CD4-positive, alpha-beta T cell treated with Interleukin-15 for 1 hour (primary cell): ENCODE data around the gene TANC1.

ENCODE experiments used
- DNase-seq: peaks from one replicate; pipeline ENCODE4 v3.0.0-alpha.2; 2020

TANC1 gene

GRCh38 chr2:159066541-159067156, 98.2 kb downstream of the TANC1 start:
- DNase-seq = no peak

DNA sequence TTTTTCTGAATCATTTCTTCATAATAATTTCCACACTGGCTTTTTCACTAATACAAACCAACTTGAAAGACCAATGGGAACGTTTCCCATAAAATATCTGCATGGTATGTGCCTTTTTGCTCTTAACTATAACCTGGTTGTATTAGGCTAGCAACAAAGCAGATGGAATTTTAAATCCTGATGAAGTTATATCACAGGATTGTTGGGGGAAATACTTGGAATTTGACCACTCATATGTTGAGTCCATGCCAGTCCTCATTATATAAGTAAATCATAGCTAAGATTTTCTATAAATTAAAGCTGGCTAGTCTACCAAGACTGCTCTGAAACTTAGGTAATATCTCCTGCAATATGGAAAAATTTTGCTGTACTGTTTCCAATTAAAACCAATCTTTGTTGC, 99.5 kb downstream of the TANC1 start:
- DNase-seq = no peak

- DNase-seq = no peak
Observed at GRCh38 chr2:159069229-159069628, 100.8 kb downstream of the TANC1 start.

GRCh38 chr2:159070235-159070634, 101.8 kb downstream of the TANC1 start:
- DNase-seq = no peak

- no peak for DNase-seq
Observed at GRCh38 chr2:159071190-159071915, 102.9 kb downstream of the TANC1 start.

- no peak for DNase-seq
Observed at GRCh38 chr2:159072795-159073194, 104.4 kb downstream of the TANC1 start.

- DNase-seq = no peak
Observed at GRCh38 chr2:159073256-159073655, 104.8 kb downstream of the TANC1 start.

- no peak for DNase-seq
Observed at GRCh38 chr2:159074605-159075004, 106.2 kb downstream of the TANC1 start.

GRCh38 chr2:159075727-159076126, 107.3 kb downstream of the TANC1 start:
- DNase-seq = no peak

DNA sequence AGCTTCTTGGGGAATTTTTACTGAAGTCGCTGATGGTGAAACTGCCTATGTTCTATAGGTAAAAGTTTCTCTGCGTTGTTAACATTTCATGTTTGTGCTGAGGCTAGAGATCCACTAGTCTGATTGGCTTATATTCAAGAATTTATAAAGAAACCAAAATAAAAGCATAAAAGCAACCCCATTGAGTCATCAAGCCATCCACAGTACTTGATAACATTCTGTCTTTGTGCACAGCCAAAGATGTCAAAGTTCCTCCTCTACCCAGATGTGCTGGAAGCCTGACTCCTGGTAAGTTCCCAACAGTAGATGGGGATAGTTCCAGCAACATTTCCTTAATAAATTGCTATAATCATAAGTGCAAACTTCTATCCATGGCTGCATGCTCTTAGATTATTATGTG, 107.8 kb downstream of the TANC1 start:
- no peak for DNase-seq

DNA sequence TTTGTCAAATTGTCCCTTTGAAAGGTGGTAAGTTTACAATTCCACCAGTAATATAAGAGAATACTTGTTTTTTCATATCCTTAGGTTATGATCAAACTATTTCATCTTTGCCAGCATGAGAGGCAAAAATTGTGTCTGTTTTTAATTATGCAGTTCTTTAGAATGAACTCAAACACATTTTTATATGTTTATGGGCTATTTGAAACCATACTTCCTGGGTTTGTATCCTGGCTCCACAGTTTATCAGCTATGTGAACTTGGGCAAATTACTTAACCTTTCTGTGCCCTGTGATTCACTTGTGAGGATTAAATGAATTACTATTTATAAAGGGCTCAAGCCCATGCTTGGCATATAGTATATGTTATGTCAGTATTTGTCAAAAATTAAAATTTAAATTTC, 109.4 kb downstream of the TANC1 start:
- DNase-seq = no peak

GRCh38 chr2:159078443-159078842, 110.0 kb downstream of the TANC1 start:
- no peak for DNase-seq

GRCh38 chr2:159080641-159081040, 112.2 kb downstream of the TANC1 start:
- no peak for DNase-seq

- DNase-seq = no peak
Observed at GRCh38 chr2:159082119-159082518, 113.7 kb downstream of the TANC1 start.

DNA sequence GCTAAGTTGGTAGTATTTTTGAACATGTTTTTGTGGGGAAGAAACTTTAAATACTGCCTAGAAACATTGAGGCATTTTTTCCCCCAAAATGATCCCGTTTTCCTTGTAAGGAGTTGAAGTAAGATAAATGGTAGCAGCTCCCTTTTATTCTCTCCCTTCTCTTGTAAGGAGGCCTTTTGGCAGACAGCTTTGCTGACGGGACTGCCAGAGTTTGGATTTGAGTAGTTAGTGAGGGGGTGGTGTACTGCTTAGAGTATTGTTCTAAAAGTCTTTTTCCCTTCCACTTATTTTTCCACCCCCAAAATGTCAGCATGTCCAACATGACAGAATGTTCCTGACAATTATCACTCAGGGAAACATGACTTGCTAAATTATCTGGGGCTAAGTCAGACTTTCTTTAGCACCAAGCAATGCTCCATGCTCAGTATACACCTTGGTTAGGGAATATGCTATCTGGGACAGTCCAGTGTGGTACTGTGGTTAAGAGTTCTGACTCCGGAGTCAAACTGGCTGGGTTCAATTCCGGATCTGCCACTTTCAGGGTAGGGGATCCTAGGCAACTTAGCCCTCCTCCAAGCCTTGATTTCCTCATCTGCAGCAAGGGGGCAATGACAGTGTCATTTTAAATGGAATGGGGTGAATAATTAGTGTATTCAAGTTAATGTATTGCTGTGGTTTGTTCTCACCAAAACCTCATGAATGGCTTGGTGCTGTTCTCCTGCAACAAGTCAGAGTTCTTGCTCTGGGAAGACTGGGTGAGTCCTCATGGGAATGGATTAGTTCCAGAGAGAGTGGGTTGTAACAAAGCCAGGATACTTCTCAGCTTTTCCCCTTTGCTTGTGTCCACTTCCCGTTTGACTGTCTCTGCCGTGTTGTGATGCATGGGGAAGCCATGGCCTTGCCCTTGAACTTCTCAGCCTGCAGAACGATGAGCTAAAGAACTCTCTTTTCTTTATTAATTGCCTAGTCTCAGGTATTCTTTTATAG, 116.2 kb downstream of the TANC1 start:
- DNase-seq = no peak

- no peak for DNase-seq
Observed at GRCh38 chr2:159086342-159086741, 117.9 kb downstream of the TANC1 start.

- DNase-seq = no peak
Observed at GRCh38 chr2:159086826-159087225, 118.4 kb downstream of the TANC1 start.

DNA sequence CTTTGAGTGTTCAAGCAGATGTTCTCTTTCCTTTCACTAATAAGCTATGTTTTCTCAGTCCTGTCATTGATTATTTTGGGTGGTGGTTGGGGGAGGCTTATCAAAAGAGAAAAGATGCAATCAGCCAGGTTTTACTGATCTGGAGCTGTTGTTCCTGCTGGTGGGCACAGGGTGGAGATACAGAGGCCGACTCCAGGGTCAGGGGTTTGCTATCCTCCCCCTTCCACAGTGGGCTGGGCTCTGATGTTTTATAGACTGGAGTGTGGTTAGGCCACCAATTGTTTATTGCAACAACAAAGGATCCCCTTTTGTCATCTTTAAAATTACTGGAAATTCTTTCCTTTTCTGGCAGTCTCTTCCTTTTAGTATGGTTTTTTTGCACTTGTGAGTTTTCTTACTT, 120.5 kb downstream of the TANC1 start:
- DNase-seq = no peak

DNA sequence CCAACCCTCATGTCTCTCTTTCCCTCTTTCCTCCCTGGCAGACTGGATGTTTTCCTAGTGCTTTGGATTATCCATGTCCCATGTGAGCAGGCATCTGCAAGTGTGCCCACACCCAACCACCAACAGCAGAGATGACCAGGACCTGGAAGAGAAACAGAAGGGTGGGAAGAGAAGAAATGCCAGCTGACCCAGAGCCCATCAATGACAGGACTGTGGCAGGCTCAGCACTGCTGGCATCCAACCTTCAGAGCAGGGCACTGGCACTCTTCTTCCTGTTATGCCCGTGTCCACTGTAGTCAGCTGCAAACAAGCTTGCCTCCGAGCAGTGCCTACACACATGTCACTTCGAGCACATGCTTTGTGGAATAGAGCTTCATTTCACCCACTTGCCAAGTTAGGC, 121.1 kb downstream of the TANC1 start:
- DNase-seq = no peak

DNA sequence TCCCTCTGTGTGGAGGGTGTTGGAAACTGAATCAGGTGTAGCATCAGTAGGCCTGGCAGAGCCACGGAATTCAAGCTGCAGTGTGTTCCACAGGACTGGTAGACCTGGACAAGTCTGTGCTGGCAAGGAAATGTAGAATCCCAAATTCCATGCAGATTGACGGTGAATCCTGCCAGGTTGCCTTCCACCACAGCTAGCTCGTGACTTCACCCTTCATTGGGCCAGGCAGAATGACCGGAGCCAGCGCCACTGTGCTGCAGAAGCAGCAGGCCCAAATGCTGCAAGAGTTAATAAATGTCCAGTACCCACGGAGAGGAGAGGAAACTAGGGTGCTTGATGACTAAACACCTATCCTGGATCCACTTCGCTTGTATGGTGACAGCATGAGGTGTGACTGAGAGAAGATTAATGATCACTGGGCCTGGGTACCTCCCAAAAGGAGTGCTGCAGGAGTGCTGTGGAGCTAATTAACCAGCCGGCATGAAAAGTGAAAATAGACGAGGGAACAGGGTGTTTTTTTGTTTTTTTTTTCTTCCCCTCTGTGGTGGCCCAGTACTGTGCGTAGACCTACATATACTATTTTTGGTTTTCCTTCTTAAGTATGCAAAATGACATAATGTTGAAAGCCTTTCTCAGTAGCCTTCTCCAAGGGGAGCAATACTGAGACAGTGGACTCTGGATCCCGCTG, 122.2 kb downstream of the TANC1 start:
- no peak for DNase-seq

- DNase-seq = no peak
Observed at GRCh38 chr2:159091381-159091780, 122.9 kb downstream of the TANC1 start.

DNA sequence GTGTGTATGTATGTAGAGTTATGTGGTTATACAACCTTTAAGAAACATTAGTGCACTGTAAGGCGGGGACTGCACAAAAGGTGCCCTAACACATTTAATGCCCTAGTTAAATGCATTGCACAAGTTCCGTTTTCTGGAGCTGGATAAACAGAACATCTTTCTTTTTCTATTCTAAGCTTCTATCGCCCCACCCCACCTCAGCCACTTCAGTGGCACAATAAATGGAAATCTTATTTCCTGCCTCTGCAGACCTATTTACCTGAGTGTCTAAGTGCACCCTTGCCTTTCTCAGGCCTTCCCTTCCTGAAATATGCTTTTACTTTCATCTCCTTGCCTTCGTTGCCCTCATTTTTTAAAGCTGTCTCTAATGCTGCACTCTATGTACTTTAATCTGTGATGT, 123.5 kb downstream of the TANC1 start:
- DNase-seq = no peak

DNA sequence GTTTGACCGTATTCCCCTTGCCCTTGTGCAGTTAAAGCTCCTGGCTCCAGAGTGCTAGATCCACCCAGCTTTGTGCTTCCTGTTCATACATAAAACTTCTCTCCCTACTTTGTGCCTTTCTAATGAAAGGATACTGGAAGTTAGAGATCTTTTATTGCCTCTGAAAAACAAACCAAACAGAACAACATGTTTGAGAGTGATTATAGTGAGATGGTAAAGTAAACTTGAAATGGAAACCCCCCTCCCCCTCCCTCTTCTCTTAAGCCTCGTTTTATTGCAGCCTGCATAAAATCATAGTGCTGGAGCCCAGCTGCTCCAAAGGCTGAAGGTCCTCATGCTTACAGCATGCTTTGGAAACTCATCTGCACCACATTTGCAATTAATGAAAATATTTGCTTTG, 125.1 kb downstream of the TANC1 start:
- DNase-seq = no peak
